NK-92 (cell line): ENCODE results near the gene RBM33.
"Not testable (repeated sequence)": the region's sequence is repeated elsewhere in the genome, so short reads cannot be mapped to it uniquely, and the experiment has no call there.

Source experiments
- DNase-seq: peaks from one replicate; lab custom pipeline; 2025; ENCODE audit not compliant: unreplicated experiment; lab: John Stamatoyannopoulos, UW

Gene RBM33

DNA sequence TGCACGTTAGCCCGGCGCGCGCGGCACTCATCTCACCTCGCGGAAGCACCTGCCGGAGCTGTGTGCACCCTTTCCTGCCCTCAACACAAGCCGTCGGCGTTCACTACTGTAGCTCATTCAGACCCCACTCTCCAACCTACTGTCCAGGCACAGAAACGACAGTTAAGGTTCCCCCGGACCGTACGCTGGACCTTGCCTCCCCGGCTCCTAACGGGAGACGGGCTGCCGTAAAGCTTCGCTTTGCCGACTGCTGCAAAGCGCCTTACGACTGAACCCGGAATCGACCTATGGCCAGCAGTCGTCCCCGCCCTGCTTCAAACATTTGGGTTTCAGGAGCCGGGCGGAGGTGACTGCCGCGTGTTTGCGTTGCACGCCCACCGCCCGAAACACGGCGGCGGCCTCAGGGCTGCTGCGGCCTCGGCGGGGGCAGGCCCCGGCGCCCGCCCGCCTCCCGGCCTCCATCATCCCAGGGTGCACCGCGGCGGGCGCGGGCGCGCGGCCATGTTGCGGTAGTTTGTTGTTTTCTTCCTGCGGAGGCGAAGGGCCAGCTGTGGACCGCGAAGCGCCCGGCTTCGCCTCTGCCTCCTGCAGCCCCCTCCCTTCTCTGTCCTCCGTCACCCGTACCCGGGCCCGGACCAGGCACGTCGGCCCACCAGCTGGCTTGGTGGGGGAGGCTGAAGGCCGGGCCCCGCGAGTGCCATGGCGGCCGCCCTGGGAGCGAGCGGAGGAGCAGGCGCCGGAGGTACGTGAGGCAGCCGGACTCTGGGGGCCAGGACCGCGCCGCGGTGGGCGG, at the start of gene RBM33:
Gene RBM33, plus strand, starts transcription at position 484 of the 793 bp plus-strand sequence. Its CDS starts 216 bp downstream, at position 700.
- DNase-seq: no peak

GRCh38 chr7:155594961-155595366, 49.5 kb upstream of the RBM33 start:
- DNase-seq: no peak

GRCh38 chr7:155597753-155598140, 46.7 kb upstream of the RBM33 start:
- DNase-seq: no peak

DNA sequence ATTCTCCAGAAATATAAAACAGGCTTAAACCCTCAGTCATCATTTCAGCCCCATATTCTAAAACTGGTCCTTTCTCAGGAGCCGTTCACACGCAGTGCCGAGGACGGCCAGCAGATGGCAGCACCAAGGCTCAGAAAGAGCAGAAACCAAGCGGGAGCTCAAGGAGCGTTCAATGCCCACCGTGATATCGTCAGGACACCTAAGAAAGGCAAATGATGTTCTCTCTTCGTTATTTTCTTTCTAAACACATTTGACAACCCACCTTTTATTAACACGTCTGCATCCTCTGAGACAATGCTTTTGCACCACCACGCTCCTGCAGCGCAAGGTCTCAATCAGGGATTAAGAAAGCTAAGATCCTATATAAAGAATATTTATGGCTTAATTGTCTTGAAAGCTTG, 45.7 kb upstream of the RBM33 start:
- DNase-seq: peak; percentile 12

DNA sequence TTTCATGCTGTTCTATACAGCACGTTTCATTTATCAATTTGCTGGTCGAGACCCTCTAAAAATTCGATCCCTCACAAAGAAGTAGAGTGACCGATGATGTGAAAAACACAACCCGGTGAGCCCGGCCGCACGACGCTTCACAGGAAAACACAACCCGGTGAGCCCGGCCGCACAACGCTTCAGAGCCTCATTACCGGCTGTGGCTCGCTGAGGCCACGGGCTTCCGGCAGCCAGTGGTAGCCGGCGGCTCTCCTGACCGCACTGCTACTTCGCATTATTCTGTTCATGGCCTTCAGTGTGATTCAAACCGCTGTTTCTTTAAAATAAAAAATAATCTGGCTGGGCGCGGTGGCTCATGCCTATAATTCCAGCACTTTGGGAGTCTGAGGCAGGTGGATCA, 42.3 kb upstream of the RBM33 start:
- no peak for DNase-seq

DNA sequence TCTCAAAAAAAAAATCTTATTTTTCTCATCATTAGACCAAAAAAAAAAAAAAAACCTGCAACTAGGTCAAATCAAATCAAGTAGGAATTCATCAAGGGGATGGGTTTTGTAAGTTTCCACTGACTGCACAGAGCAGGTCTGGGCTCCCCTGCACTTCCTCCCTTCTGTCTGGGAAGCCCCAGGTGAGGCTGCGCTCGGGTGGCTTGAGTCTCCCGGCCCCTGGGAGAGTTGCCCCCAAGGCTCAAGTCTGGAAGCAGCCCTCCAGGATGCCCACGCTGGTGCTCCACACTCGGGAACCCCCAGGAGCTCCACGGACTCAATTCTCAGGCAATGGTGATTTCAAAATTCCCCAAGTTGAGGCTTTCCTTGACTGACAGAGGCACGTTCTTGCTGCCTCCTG, 41.7 kb upstream of the RBM33 start:
- no peak for DNase-seq

DNA sequence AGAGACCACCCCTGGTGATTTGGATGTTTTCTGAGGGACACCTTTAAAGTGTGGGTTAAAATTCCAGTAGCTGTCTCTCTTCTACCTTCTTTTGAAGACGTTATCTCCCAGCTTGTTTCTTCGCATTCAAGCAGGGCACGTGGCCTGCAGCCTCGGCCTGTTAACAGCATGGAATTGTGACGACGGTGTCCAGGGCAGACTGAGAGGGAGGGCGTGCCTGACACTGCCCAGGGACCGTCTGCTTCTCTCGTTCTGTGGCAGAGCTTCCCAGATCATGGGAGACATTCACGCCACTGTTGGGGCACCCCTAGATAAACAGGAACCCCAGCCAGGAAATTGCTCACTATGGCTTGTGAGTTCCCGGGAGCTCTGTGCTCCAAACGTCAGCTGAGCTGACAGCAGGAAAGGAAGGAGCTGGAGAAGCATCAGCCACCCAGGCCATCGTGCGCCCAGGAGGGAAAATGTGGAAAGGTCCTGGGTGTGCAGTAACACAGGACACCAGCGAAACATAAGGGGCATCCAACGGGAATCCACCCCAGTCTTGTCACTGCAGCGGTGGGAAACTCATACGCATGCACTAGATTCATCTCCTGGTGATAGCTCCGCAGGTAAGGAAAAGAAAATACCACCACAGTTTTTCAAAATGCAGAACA, 41.1 kb upstream of the RBM33 start:
- DNase-seq: no peak

DNA sequence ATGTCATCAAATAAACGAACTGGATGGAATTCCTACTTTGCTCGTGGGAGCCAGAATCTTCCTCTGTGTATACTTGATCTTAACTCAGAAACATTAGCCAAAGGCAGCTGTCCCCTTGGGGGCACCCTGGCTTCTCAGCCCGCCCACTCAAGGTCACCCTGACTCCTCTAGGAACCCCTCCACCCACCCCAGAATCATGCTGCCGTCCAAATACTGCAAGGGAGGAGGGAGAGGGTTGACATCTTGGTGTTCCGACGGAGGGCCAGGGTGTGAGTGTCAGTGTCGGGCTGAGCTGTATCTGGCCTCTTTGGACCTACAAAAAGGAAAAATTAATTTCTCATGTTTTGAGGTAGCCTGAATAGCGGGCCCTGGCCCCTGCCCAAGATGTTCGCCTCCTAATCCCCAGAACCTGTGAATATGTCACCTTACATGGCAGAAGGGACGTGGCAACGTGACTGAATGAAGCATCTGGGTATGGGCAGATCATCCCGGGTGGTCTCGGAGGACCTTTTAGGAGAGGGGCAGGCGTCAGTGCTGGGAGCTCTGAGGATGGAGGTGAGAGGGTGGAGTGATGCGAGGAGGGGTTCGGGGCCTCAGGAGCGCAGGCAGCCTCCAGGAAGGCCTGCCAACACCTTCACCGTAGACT, 40.5 kb upstream of the RBM33 start:
- DNase-seq: no peak

DNA sequence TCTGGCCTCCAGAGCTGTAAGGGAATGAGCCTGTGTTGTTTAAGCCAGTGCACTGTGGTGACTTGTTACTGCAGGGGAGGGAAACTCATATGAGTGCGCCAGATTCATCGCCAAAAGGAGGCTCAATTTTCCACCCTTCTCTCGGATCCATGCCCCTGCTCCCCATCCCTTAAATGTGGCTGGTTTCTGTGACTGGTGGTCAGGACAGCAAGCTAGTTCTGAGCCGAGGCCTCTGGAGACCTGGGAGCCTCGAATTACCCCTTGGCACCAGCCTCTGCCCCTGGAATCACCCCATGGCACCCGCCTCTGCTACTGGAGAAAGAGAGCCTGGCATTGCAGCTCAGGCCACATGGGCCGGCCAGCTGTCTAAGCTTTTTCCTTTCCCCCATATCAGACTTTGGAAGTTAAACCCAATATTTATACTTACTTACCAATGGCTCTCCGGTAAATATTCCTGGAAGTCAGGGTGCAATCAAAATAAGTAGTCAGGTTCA, 39.9 kb upstream of the RBM33 start:
- DNase-seq: no peak

DNA sequence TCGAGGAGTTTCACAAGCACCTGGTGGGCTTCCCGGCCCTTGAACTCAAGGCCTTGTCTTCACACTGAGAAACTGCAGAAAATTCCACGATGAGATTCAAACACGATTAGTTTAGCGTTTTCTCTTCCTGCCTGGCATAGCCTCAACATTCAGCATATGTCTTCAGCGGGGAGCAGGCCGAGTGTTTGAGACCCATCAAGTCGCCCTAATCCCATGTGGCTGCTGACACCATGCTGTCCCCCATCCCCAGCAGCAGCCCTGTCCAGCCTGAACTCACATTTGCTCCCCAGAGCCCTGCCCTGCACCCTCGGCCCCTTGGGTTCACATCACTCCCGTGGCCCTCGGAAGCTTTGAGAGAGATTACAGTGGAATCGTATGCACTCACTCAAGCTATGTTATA, 35.3 kb upstream of the RBM33 start:
- DNase-seq: no peak

DNA sequence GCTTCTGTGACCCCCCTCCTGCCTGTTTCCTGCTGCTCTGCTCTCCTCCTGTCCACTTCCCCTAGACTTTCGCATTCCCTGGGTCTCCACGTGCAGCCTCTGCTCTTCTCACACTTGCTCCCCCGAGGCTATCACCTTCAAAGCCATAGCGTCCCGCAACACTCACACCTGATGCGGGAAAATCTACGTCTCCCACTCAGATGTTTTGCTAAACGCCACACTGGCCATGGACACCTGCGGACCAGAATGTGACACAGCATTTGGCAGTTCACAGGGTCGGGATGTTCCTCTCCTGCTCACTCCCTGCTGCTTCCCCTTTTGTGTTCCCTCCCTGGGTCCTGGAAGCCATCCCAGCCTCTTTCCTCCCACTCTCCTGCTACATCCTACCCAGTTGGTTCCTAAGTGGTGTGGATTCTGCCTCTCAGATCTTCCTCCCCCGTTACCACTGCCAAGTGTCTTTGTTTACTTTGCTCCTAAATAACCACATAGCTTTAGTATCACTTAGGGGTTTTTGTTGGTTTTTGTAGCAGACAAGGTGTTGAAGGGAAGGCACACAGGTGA, 33.7 kb upstream of the RBM33 start:
- no peak for DNase-seq

DNA sequence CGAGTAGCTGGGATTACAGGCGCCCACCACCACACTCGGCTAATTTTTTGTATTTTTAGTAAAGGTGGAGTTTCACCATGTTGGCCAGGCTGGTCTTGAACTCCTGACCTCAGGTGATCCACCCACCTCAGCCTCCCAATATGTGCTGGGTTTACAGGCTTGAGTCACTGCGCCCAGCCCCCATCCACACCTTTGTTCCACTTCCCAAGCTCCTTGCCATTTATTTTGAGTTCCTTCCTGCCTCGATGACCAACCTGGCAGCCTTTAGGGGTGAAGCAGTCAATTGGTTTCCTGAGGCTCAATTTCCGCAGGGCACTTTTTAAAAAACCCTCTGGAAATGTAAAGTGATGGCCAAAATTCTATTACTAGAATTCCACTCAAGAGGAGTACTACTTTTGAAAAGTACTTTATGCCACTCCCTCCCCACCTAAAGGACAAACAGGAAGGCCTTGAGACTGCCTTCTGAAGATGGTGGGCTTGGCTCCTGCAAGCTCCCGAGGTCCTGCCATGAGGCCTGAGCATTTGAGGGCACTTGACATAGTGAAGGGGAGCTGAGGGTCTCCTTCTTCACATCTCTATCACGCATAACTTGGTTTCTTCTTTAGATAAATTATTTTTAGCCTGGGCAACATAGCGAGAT, 32.5 kb upstream of the RBM33 start:
- no peak for DNase-seq

DNA sequence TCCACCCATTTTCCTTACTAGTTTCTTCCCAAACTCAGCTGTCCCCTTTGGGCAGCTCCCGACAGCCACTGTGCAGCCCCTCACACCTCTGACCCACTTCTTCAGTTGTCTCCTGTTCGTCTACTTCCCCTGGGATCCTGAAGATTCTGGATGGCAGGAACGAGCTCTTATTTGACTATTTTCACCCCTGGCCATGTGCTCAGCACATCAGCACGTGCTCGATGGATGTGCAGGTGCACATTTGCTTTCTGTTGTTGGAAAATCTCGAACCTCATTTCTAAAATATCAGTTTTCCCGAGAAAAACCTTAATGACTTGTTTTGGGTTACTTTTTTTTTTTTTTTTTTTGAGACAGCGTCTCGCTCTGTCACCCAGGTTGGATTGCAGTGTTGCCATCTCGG, 31.8 kb upstream of the RBM33 start:
- no peak for DNase-seq

DNA sequence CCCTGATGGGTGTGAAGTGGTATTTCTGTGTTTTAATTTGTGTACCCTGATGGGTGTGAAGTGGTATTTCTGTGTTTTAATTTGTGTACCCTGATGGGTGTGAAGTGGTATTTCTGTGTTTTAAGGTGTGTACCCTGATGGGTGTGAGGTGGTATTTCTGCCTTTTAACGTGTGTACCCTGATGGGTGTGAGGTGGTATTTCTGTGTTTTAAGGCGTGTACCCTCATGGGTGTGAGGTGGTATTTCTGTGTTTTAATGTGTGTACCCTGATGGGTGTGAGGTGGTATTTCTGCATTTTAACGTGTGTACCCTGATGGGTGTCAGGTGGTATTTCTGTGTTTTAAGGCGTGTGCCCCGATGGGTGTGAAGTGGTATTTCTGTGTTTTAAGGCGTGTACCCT, 29.4 kb upstream of the RBM33 start:
- not testable (repeated sequence) for DNase-seq

DNA sequence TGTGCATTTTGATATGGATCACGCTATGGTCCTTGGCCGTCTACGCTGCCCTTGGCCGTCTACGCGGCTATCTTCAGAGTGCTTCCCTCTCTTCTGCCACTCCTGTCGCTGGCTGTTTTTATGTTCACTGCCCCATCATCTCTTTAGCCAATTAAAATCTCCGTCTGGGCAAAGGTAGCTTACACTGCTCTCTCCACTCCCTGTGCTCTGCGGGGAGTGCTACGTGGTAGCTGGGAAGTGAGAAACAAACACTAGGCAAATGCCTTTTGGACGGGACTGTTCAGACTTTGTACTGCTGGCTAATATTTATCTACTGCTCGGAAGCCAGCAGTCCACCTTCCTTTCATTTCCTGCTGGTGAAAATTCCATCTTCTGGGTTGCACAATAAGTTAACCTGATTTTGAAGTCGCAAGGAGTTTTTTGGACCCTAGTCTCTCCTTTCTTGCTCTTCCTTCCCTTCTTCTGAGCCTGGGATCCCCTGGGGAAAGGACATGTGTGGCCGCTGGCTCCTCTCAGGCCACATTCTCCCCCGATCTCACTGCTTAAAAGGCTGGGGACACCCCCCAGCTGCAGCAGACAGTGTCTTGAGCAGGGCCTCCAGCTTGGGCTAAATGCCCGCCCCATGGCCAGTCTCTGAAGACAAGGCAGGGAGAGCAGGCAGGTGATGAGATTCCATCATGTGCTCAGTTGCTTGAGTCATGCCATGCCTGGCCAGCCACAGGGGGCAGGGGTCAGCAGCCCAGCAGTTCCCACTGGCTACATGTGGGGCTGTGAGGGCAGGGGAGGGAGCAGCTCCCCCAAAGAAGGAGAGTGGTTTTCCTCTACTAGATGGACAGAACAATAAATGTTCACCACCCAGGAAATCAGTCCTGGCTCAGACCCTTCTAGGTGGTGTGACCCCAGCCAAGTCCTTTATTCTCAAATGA, 25.5 kb upstream of the RBM33 start:
- DNase-seq: no peak

DNA sequence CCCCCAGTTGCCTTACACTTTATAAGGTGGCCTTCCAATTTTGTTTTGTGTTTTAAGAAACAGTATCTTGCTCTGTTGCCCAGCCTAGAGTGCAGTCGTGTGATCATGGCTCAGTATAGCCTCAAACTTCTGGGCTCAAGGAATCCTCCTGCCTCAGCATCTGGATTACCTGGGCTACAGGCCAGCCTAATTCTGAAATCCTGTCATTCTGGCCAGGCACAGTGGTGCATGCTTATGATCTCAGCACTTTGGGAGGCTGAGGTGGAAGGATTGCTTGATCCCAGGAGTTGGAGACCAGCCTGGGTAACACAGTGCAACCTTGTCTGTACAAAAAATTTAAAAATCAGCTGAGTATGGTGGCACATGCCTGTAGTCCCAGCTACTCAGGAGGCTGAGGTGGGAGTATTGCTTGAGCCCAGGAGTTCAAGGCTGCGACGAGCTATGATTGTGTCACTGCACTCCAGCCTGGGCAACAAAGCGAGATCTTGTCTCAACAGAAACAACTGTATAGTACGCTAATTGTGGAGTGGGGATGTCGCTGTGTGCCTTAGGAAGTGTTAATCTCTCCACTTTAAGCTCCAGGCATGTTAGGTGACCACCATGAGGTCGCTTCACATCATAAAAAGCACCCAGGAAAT, 24.7 kb upstream of the RBM33 start:
- no peak for DNase-seq

DNA sequence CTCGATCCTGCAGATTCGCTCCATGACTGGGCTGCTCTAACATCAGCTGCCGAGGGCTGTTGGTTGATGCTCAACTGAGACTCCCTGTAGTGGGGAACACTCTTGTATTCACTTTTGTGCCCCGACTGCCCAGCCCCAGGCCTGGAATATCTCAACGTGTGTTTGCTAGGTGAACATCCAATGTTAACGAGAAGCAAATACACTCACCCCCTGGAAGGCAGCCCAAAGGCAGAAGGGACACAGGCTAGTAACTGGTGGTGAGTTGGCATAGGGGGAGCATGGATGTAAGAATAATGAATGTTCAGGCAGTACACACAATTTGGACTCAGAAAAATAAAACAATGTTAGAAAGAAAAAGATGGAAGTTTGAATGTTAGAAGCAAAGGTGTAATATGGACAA, 24.0 kb upstream of the RBM33 start:
- DNase-seq: no peak

GRCh38 chr7:155621418-155621980, 23.0 kb upstream of the RBM33 start:
- DNase-seq: no peak

GRCh38 chr7:155624412-155624811, 20.0 kb upstream of the RBM33 start:
- no peak for DNase-seq
